ENCODE measurements around the gene KLHL29. TPM values are rescaled to one million over a fixed set of nuclear protein-coding genes. Genes with fewer than 3 reads are reported as not detected.

KLHL29 gene
- total RNA-seq, 1 donor from 2014 or later, result 36.5 TPM

GRCh38 chr2:23599006-23599405, 214.0 kb downstream of the KLHL29 start:
- H3K27me3 Mint-ChIP-seq (ENCODE audit: unreplicated experiment), result peaks cover 2% of the 10 kb centered on the region
- no peak for DNase-seq
- peaks cover 9% of the 10 kb centered on the region for H3K4me1 Mint-ChIP-seq (ENCODE audit: low read depth, unreplicated experiment)
- no peak overlapping the region for H3K27ac Mint-ChIP-seq (ENCODE audit: unreplicated experiment)
- no peak overlapping the region for H3K4me3 Mint-ChIP-seq (ENCODE audit: unreplicated experiment)
- no peaks in the 10 kb centered on the region for H3K9me3 Mint-ChIP-seq (ENCODE audit: unreplicated experiment)
- H3K36me3 Mint-ChIP-seq (ENCODE audit: unreplicated experiment), result no peaks in the 10 kb centered on the region
- no peak for TF ChIP-seq CTCF (IDR thresholded peaks at IDR 0.05; ENCODE audit: partially characterized antibody, unreplicated experiment)

GRCh38 chr2:23599667-23600066, 214.7 kb downstream of the KLHL29 start:
- no peak for DNase-seq
- H3K9me3 Mint-ChIP-seq (ENCODE audit: unreplicated experiment), result peaks cover 2% of the 10 kb centered on the region
- no peaks in the 10 kb centered on the region for H3K36me3 Mint-ChIP-seq (ENCODE audit: unreplicated experiment)
- no peak overlapping the region for H3K4me3 Mint-ChIP-seq (ENCODE audit: unreplicated experiment)
- H3K4me1 Mint-ChIP-seq (ENCODE audit: low read depth, unreplicated experiment), result peaks cover 9% of the 10 kb centered on the region
- H3K27me3 Mint-ChIP-seq (ENCODE audit: unreplicated experiment), result peaks cover 2% of the 10 kb centered on the region
- H3K27ac Mint-ChIP-seq (ENCODE audit: unreplicated experiment), result no peak overlapping the region
- no peak for TF ChIP-seq CTCF (IDR thresholded peaks at IDR 0.05; ENCODE audit: partially characterized antibody, unreplicated experiment)

GRCh38 chr2:23600346-23600745, 215.4 kb downstream of the KLHL29 start:
- no peaks in the 10 kb centered on the region for H3K27me3 Mint-ChIP-seq (ENCODE audit: unreplicated experiment)
- no peak overlapping the region for H3K4me3 Mint-ChIP-seq (ENCODE audit: unreplicated experiment)
- no peak overlapping the region for H3K27ac Mint-ChIP-seq (ENCODE audit: unreplicated experiment)
- no peak for TF ChIP-seq CTCF (IDR thresholded peaks at IDR 0.05; ENCODE audit: partially characterized antibody, unreplicated experiment)
- H3K36me3 Mint-ChIP-seq (ENCODE audit: unreplicated experiment), result no peaks in the 10 kb centered on the region
- peaks cover 2% of the 10 kb centered on the region for H3K9me3 Mint-ChIP-seq (ENCODE audit: unreplicated experiment)
- H3K4me1 Mint-ChIP-seq (ENCODE audit: low read depth, unreplicated experiment), result peaks cover 10% of the 10 kb centered on the region
- no peak for DNase-seq

DNA sequence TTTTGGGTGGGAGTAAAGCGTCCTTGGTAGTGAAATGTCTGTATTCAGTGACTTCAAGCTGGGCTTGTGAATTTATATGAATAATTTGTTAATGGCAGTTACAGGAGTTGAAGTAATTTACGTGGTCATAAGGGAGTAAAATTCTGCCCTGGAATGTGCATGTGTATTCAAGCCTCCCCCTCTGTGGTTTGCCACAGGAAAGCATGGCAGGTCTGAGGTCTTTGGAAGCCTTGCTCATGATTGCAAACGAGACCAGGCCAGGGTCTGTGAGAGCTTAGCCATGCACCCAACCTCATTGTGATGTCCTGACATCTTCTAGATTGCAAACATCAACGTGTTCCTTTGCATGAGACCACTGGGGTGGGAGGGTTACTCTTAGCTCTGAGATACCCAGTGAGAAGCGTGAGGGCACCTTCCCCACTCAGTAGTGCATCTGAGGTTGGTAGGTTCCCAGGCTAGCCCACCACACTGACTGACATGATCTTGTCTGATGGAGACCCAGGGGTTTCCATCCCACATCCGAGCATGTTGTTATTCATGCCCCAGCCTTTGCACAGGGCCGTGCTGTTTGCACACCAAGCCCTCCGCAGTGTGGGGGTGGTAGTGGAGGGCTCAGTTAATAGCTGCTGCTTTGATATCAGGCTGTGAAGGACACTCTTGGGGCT, 216.5 kb downstream of the KLHL29 start:
- no peak for TF ChIP-seq CTCF (IDR thresholded peaks at IDR 0.05; ENCODE audit: partially characterized antibody, unreplicated experiment)
- Mint-ChIP-seq H3K4me1 (ENCODE audit: low read depth, unreplicated experiment) (peaks cover 7% of the 10 kb centered on the region), H3K27ac (ENCODE audit: unreplicated experiment) (no peak overlapping the region), H3K36me3 (ENCODE audit: unreplicated experiment) (peaks cover 7% of the 10 kb centered on the region), H3K4me3 (ENCODE audit: unreplicated experiment) (no peak overlapping the region), H3K9me3 (ENCODE audit: unreplicated experiment) (peaks cover 5% of the 10 kb centered on the region), H3K27me3 (ENCODE audit: unreplicated experiment) (no peaks in the 10 kb centered on the region)
- no peak for DNase-seq

DNA sequence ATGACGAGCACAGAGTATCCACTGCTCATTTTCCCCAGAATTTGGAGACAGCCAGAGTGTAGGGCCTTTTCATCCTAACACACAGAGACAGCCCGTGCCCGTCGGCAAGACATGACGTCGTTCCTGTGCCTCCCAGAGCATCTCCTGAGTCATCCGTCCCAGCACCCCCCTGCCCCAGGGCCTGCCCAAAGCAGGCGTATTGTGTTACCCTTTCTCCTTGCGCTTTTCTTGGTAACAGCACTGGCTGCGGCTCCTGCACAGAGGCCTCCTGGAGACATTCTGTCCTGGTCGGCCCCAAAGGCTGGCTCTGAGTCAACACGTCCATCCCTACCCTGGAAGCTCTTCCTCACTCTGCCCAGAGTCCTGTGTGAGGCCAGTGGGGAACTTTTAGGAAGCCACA, 217.1 kb downstream of the KLHL29 start:
- DNase-seq, result no peak
- no peak for TF ChIP-seq CTCF (IDR thresholded peaks at IDR 0.05; ENCODE audit: partially characterized antibody, unreplicated experiment)
- peaks cover 8% of the 10 kb centered on the region for H3K36me3 Mint-ChIP-seq (ENCODE audit: unreplicated experiment)
- no peak overlapping the region for H3K4me3 Mint-ChIP-seq (ENCODE audit: unreplicated experiment)
- peaks cover 2% of the 10 kb centered on the region for H3K4me1 Mint-ChIP-seq (ENCODE audit: low read depth, unreplicated experiment)
- no peak overlapping the region for H3K27ac Mint-ChIP-seq (ENCODE audit: unreplicated experiment)
- H3K27me3 Mint-ChIP-seq (ENCODE audit: unreplicated experiment), result no peaks in the 10 kb centered on the region
- H3K9me3 Mint-ChIP-seq (ENCODE audit: unreplicated experiment), result peaks cover 5% of the 10 kb centered on the region
